Stimulated activated CD4-positive, alpha-beta T cell treated with anti-CD3 and anti-CD28 coated beads, Interleukin-2, amount 100 ng/mL, for 48 hours (primary cell): Measurements from ENCODE around the gene NTRK2.
A peak's percentile ranks its signal among the peaks of the same experiment; 100 is the strongest.

Experiments
- DNase-seq, 2 donors: peaks; one replicate each; pipeline ENCODE4 v3.0.0-alpha.2; 2020

Gene NTRK2

DNA sequence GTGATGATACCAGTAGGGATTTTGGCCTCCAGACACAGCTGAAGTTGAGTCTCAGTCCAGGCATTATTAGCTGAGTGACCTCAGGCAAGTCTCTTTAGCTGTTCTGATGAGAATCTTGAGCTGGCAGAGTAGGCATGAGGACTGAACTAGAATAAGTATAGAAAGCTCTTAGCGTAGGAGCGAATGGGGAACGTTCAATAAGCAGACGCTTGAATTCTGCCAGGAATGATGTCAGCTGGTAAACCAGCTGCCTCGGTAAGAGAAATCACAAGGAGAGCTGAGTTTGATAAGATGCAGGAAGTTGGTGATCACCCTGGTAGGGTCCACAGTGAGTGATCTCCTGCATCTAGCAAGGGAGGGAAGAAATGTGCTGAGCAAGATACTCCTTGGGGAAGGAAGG, 280.4 kb downstream of the NTRK2 start:
- no peak for DNase-seq

DNA sequence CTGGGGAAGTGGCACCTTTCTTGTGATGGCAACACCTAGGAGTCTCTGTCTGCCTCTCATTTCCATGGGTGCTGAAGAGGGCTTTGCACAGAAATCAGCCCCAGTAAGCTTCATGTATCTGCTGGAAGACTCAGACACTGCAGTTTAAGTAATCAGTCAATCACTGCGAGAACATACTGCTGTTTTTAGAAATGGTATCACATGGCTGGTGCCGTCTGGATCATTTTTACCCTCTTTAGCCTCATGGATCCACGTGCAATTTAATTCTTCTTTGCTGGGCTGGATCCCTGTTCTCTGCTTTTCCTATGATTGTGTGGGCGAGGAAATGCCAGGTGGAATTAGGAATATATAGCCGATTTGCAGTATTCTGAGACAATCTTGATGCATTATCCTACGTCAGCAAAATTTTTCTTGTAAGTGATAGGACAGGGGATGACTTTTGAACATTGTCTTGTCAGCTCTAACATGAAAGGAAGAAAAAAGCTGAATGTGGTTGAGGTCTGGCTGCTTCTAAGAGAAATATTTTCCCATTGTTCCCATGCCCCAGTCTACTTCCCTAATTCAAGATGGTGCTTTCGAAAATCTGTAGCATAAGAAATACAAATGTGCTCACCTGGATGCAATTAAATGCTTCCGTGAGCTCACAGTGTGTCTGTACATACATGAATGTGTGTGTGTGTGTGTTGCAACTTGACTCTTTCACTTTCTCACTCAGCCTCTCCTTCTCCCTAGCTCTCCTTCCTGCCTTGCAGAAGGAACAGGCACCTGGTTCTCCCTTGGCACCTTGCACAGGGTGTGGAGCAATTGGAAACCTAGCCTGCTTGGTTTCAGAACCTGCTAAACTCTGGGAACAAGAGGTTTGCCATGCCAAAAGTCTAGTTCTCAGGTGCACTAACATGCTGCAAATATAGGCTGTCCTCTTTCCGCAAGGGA, 281.6 kb downstream of the NTRK2 start:
- no peak for DNase-seq

DNA sequence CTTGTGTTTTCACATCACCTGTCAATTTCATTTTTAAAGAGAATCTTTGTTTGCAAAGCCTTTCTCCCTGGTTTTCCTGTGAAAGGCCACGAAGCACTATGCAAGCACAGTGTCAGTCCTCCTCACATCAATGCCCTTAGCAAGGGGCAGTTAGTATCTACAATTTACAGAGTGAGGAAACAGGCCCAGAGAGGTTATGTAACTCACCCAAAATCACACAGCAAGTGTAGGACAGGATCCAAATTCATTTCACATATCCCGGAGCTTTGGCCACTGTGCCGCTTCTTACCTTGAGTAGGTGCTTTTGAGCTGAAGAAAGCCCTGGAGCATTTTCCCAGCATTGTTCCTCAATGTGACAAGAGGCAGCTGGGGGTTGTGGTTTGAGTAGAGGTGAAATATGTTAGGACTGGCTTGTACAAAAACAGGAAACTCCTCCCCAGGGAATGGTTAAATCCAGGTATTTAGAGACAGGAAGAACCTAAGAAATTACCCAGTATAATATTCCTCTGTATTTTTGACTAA, 283.8 kb downstream of the NTRK2 start:
- no peak for DNase-seq

DNA sequence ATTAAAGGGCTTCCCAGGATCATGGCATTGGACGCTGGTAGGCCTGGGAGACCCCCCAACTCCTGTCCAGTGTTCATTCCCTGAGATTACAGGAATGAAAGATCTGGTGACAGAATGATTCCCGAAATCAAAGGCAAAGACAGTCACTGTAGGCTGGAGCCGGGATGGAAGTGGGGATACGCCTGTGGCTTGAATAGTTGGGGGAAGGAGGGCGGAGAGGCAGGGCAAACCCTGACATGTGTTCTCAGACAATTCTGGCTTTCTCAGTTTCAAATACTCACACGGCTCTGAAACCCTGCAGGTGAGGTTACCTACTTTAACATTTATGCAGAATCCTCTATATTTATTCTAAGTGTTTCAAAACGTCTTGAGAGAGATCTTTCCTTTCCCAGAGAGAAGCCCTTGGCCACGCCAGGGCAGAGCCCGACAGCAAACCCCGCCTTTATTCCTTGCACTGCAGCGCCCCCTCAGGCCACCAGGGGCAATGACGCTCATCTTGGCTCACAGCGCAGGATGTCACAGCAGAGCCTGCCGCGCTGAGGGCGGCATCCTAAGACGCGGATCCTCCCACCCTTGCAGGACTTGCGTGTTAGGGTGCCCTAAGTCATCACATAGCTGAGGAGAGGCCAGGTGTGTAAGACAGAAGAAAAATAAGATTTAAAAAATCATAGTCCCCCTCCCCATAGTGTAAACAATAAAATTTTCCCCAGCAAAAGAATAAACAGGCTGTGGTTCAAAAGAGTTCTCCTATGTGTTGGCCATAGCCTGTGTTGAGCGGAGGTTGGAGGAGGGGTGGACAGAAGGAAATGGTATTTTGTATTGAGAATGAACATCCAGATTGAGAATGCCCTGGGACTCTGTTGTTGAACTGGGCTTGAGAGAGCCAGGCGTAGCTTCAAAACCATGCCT, 284.5 kb downstream of the NTRK2 start:
- peak; percentile 42 to 60 for DNase-seq

DNA sequence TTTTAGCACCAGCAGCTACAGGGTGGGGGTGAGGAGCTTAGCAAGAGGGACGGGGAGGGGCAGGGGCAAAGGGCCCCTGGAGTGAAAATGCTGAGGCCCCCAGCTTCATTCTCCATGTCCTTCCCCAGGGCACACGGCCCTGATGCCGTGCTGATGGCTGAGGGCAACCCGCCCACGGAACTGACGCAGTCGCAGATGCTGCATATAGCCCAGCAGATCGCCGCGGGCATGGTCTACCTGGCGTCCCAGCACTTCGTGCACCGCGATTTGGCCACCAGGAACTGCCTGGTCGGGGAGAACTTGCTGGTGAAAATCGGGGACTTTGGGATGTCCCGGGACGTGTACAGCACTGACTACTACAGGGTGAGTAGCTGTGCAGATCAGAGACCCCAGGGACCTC, 285.6 kb downstream of the NTRK2 start:
- no peak for DNase-seq

DNA sequence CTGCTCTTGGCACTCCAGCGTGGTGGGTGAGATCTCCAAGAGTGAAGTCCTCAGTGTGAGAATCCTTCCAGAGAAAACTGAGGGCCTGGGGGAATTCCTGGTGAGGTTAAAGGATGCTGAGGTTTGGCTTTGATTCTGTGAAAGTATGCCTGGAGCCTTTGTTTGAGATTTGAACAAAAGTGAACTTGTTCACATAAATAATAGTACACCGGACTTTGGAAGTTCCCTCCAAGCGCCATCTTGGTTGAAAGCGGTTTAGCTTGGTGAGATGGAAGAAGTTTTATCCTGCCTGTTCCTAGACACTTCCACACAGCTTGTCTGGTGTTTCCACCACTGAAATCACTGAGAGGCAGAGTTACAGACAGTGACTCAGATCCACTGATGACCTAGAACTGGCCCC, 286.4 kb downstream of the NTRK2 start:
- no peak for DNase-seq

DNA sequence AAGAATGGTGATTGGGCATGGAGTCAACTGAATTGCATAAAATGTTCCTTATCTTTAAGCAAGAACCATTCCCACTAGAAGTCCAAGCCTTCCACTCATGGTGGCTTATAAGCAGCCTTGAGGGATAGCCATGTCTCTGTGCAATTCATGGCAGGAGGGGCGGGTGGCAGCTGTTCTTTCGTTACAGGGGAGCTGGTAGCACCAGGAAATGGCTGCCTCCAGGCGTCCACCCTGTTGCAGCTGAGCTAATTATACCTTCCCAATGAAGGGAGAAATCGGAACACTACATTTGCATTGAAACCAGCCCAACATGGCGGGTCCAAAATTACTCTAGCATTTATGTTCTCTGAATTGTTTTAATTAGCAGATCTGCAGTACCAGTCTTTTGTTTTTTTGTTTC, 289.8 kb downstream of the NTRK2 start:
- no peak for DNase-seq

DNA sequence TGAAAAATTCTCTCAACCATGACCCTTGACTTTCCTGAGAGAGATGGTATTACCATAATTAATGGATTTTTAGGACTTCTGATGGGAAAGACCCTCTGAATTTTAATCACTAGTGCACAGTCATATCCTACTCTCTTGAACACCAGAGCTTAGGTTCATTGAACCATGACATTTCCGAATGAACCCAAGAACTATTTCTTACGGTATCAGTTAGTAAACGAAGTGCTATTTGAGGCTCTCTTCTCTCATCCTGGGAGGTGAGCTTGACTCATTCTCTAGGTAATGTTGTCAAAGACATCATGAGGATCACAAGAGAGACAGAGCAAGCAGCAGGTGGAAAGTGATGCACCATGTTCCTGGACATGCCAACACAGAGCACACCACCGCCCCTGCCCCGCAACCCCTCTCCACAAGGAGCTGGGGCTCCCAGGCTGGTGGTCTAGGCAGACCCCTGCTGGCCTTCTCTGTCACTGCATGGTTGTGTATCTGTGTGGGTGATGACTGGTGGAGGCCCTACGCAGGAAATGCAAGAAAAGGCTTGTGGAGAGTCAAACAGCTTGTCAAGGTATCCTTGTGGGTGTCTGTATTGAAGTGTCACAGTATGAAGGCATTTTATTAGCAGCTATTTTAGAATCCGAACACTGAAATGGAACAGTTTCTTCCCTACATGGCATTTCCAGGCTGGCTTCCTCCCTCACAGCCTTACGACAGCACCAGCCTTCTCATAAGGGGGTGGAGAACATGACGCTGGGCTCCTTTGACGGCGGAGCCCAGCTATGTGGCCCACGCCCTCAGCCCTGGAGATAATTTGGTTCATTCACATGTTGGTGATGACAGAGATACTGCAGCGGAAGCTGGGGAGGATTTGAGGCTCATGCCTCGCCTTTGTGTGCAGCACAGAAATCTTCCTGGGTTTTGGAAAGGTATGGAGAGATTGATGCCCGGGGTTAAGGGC, 297.6 kb downstream of the NTRK2 start:
- DNase-seq, result no peak

DNA sequence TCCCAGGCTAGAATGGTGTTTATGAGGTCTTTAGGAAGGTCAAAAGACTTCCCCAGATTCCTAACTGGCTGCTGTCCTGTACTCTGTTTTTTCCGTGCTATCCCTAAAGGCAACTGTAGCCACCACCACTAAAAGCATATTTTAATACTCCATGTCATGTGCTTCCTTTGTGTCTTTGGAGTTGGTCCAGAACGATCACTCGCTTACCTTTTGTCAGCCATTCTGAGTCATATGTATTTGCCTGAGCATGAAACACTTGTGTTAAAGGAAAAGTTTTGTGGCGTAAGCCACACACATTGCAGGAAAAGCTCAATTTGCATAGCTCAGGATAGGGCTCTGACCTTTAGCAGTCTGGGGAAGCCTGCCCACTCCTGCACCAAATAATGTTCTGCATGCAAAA, 299.6 kb downstream of the NTRK2 start:
- DNase-seq, result no peak

DNA sequence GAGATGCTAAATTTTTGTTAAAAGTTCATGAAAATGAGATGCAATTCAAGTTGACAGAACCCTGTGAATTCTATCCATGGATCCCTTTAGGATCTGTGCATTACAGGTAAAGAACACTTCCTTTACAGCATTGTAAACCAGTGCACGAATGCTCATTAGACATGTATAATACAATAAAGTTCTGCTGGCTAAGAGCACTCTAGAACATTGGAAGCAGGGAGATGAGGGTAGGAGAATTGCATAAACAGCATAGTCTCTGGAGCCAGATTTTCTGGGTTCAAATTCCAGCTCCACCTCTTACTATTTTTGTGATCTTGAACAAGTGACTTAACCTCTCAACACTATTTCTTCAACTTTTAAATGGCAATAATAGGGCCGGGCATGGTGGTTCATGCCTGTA, 300.2 kb downstream of the NTRK2 start:
- no peak for DNase-seq

DNA sequence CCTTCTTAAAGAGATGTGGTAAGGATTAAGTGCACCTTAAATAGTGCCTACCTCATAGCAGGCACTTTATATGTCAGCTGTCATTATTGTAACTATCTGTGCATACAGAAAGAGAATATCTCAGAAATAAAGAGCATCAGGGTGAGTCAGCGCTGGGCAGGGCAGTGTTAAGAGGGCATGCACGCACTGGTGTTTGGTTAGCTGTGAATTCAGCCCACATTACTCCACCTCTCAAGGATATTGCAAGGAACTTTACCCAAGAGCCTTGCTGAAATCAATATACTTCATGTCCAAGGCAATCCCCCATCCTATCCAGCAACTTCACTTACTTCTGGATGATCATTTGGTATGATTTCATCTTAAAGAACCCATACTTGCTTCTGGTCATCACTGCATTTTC, 300.9 kb downstream of the NTRK2 start:
- no peak for DNase-seq

DNA sequence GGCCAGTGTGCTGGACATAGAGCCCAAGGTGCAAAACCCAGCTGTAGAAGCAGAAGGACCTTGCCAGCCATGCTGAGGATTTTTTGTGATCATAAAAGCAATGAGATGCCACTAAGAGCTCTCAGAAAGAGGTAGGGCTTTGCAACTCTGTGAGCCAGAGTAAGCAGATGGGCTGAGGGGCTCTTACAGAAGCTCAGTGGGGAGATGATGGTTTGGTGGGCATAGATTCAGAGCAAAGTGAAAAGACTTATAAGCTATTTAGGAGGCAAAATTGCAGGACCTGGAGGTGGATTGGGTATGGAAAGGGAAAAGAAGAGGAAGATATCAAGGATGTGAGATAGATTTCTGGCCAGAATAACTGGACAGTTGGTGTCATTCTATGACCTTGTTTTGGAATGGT, 302.0 kb downstream of the NTRK2 start:
- DNase-seq, result no peak

DNA sequence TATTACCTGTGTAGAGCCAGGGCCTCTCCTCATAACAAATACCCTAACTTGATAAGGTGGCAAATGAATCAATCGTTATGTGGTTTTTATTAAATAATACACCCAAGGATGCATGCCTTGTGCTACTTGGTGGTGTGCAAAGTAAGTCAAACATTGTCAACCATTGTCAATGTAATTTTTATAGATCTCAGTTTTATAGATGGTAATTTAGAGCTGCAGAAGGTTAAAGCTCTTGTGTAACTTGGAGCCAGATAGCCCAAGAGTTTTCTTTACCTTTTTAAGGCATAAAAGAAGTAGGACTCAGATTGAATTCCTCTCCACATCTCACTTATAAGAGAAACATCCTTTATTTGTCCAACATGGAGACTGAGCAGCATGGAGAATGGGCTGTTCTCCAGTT, 304.7 kb downstream of the NTRK2 start:
- DNase-seq, result no peak

DNA sequence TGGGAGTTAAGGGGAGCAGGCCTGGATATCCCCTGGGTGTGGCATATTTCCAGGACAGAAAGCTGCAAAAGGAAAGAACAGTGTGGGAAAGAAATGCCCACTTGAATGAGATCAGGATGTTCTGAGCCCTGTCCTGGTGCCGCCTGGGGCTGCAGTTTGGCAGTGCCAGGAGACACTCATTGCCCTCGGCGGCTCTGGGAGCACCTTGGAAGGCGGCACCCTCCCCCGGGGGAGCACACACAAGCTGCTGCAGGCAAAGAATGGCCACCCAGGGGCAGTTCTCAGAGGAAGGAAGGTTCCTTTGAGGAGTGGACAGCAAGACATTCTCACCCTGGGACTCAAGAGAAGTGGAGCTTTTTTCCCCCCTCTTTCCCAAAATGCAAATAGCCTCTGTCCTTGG, 305.3 kb downstream of the NTRK2 start:
- no peak for DNase-seq

DNA sequence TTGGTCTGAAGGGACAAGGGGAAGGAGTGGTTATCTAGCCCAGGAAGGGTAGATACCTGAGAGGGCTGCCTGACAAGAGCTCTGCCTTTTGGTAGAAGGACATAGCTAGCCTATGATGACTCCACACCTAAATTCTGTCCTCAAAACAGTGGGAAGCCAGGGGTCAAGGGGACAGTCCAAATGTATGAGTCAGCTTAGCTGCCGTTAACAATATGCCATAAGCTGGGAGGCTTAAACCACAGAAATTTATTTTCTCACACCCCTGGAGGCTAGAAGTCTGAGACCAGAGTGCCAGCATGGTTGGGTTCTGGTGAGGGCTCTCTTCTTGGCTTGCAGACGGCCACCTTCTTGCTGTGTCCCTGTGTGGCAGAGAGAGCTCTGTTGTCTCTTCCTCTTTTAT, 306.4 kb downstream of the NTRK2 start:
- no peak for DNase-seq

DNA sequence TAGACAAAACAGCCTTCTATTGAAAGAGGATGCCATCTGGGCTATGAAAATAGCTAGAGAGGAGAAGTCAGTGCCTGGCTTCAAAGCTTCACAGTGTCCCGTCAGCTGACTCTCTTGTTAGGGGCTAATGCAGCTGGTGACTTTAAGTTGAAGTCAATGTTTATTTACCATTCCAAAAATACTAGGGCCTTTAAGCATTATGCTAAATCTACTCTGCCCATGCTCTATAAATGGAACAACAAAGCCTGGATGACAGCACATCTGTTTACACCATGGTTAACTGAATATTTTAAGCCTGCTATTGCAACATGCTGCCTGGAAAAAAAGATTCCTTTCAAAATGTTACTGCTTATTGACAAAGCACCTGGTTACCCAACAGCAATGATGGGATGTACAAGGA, 309.1 kb downstream of the NTRK2 start:
- DNase-seq, result no peak

DNA sequence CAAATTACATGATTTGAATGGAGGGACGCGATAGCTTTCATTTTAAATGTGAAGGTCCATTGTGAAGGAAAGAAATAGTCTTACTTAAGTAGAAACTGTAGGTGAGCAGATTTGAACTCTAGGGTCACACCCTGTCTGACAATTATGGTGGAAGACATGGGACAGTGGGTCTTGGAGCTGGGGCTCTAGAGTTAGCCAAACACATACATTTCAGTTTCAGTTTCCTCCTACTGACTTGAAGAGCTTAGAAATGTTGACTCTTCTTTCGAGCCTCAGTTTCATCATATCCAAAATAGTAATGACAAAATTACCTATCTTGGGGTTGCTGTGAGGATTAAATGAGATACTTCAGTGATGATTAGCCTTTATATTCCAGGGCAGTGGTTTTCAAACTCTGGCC, 314.2 kb downstream of the NTRK2 start:
- DNase-seq, result no peak

DNA sequence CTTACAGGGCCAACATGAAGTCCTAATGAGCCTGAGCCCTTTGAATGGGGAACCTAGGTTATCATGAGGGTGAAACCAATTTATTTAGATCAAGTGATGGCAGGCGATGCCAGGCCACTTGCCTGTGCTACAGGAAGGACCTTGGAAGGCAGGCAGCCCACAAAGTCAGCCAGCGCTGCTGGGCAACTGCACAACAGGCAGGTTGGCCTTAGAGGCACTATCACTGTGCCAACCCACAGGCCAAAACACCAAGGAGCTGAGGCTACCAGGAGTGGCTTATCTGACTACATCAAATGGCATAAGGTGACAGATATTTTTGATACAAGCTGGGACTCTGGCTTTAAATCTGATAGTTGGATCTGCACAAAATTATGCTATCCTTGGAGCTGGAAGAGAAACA, 319.1 kb downstream of the NTRK2 start:
- DNase-seq, result no peak

DNA sequence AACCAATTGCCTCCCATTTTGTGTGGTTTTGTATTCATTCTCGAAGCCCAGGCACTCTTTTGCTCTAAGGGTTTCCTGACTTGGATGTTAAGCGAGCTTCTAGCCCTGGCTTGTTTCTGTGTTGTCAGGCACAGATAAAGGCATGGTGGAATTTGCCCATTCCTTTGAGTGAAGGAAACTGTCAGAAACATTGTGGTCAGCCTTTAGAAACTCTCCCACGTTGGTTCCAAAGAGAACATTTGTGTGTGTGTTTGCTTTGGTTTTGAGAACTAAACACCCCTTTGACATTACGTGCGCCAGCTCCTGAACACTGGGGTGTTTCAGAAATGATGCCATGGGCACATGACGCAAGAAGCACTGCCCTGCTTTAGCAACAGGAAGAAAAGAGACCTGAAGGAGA, 320.9 kb downstream of the NTRK2 start:
- no peak for DNase-seq

DNA sequence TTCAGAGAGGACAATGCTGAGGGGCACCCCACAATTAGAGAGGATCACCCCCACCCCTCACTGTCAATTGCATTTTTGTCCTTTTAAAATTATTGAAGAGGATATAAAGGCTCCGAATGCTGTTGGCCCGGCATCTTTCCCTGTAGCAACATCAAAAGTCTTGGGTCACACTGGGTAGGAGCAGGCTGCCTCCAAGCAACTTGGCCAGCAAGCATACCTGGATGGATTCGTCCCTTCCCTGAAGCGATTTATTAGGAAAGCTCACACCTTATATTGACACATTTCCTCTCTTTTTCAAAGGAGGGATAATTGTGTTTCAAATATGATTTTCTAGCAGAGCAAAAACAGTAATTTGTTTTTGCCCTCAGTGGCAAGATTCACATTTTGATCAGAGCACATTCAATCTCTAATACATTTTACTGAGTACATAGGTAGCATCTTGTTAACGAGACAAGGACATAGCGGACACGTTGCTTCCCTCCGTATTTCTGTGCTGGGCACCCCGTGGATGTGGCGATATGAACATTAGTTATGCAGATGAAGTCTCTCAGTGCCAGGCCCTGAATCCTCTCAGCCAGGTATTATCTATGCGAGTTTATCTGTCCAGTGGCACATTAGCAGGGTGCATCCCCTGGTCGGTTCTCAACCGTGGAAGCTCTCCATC, 321.5 kb downstream of the NTRK2 start:
- no peak for DNase-seq

DNA sequence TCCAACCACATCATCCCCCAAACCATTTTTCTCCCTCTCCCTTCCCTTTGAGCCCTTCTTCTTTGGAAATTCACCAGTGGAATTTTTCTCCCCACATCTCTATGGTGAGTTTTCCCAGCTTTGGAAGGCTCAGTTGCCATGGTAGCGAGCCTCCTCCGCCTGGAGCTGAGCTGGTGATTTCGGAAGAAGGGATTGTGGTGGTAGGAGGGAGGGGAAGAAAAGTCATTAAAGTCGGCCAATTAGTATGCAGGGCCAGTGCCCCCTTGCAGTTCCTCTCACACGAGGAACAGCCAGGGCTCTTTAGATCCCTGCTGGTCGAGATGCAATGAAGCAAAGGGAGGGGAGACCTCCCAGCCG, 322.0 kb downstream of the NTRK2 start:
- no peak for DNase-seq

DNA sequence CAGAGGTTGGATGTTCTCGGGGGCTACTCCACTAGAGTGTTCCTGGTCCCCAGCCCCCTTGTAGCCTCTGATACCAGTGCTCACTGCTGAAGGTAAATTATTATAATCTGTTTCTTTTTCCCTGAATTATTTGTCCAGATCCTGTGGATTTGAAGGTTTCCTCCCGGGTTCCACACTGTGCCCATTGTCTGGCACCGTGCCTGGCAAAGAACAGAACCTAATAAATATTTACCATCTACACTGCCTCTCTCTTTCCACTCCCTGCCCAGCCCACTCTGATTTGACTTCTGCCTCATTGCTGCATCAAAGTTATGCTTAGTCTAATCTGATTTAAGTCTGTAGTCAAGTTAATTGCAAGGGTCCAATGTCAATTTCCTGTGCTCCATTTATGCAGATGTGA, 322.9 kb downstream of the NTRK2 start:
- no peak for DNase-seq
